HG03342 (cell line): ENCODE measurements around the gene RIMS3.
"Not testable (repeated sequence)": the region's sequence is repeated elsewhere in the genome, so short reads cannot be mapped to it uniquely, and the experiment has no call there.

Experiments used
- ATAC-seq: cut with Tn5 transposase; IDR thresholded peaks from one replicate; pipeline ENCODE4 v1.9.1; 2021; ENCODE audit warnings: mild to moderate bottlenecking, moderate library complexity; ENCODE audit not compliant: unreplicated experiment

Gene RIMS3

DNA sequence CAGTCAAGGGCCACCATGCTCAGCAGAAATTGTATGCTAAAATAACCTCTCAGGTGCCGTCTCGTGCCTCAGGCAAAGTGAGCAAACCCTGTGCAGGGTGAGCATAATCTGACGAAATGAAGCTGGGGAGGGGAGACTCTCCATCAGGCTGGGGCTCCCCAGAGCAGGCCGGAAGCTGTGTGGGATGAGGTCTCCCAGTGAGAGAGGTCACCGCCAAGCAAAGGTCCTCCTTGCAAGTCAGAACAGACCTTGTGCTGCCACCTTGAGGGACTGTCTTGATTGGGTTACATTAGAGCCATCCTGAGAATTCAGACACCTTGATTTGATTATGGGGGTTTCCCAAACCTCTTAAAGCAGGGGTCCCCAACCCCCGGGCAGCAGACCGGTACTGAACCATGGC, 69.9 kb downstream of the RIMS3 start:
- ATAC-seq, result no peak

DNA sequence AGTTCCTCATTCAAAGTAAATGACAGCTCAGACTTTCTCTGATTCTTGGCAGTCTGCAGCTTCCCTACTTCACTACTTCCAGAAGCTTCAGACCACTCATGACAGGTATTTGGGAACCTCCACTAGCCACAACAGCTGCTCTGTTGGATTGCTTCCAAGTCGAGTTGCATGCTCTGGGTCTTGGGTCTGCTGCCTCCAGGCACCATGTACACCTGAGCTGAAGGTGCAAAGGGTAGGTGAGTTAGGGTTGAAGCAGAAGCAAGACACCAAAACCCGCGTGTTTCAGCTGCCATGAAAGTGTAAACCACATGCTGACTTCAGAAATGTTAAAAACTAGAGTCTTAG, 71.3 kb downstream of the RIMS3 start:
- ATAC-seq, result no peak

DNA sequence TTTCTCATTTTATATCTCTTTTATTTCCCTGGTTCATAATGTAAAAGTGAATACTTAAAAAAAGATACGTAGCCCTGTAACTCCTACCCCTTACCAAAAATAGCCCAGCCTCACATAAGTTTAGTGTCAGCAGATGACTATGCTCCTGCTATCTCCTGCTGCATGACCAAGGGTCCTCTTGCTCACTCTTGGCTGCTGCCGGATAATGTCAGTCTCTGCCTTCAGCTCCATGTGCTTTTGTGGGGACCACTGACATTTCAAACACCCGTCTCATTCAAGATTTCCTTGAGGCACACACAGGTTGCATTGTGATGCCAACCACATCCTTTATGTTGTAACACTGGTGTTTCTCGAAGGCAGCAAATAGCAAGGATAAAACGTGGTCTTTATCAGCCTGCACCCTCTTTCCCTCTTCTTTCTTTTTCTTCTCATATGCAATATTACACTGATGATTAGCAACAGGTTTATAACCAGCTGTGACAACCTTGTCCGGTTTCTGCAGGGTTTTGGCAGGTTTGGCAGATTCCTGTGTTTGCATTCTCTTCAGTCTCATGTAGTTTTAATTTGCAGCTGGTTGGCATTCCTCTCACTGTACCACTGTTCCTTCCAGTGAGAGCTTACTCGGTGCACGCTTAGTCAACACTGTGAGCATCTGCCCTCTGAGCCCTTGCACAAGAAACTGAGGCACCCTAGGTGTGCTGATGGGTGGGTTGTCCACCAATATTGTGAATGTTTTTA, 71.9 kb downstream of the RIMS3 start:
- no peak for ATAC-seq

DNA sequence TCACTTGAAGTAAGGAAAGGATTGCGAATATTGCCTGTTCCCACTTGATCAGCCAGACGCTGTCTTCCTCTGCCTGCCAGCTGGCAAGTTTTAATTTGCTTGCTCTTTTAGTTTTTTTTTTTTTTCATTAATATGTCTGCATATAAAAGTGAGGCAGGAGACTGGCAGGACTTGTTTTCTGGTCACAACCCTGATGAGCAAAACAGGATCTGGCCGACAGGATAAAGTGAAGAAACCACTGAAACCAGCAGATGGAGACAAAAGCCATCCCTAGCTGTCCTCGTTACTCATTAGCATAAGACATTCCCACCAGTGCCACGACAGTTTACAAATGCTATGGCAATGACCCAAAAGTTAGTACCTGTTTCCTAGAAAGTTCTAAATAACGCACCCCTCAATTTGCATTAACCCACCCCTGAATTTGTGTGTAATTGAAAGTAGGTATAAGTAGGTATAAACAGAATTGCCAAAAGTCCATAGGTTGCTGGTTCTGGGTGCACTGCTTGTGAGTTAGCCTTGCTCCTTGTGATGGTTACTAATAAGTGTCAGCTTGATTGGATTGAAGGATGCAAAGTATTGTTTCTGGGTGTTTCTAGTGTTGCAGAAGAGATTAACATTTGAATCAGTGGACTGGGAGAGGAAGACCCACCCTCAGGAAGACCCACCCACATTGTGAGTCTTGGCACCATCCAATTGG, 73.2 kb downstream of the RIMS3 start:
- no peak for ATAC-seq

DNA sequence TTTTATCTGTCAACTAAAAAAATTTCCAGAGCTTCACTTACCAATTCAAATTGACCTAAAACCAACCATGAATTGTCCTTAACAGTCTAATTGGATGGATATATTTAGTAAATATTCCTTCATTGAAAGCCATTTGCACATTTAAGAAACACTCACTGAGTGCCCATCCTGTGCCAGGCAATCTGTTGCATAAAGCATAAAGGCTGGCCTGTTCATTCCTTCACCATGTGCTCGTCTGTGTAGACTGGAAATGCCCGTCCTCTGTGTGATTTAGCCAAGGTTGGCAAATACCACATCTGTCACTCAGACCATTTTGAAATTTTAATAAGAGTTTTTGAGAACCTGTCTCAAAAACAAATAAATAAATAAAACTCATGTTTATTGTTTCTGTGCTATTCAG, 76.9 kb downstream of the RIMS3 start:
- no peak for ATAC-seq

DNA sequence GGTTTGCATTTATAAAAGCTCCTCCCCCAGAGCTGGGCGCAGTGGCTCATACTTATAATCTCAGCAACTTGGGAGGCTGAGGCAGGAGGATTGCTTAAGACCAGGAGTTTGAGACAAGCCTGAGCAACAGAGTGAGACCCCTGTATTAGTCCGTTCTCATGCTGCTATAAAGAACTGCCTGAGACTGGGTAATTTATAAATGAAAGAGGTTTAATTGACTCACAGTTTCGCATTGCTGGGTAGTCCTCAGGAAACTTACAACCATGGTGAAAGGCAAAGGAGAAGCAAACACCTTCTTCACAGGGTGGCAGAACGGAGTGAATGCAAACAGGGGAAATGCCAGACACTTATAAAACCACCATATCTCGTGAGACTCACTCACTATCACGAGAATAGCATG, 81.5 kb downstream of the RIMS3 start:
- ATAC-seq, result no peak

DNA sequence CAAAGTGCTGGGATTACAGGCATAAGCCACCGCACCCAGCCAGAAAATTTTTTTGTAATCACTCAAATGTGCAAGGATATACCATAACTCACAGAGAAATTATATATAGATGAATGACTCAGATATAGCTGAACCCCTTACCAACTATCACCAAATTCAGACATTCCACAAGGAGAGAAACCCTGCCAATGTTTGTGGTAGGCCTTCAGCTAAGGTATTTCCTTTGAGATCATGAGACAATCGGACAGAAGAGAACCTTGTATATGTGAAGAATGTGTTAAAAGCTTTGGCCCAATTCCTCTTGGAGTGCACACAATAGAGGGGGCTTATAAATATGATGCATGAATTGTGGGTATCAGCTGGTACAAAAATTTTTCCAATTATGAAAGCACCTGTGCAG, 83.4 kb downstream of the RIMS3 start:
- ATAC-seq, result no peak

DNA sequence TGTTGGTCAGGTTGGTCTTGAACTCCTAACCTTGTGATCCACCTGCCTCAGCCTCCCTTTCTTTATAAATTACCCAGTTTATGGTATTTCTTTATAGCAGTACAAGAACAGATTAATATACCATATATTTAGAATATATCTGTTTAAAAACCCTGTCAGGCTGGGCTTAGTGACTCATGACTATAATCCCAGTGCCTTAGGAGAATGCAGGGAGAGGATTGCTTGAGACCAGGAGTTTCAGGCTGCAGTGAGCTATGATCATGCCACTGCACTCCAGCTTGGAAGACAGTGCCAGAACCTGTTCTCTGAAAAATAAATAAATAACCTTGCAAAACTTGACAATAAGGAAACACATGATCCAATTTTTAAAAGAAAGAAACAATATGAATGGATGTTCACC, 90.1 kb downstream of the RIMS3 start:
- ATAC-seq, result no peak

DNA sequence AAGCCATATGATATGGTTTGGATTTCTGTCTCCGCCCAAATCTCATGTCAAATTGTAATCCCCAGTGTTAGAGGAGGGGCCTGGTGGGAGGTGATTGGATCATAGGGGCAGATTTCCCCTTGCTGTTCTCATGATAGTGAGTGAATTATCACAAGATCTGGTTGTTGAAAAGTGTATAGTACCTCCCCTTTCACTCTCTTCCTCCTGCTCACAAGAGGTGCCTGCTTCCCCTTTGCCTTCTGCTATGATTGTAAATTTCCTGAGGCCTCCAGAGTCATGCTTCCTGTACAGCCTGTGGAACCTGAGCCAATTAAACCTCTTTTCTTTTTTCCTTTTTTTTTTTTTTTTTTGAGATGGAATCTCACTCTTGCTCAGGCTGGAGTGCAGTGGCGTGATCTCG, 90.7 kb downstream of the RIMS3 start:
- ATAC-seq, result not testable (repeated sequence)
